Osteoblast (primary cell): Measurements from ENCODE around the gene IGF2R. TPM values are rescaled to one million over a fixed set of nuclear protein-coding genes. Genes with fewer than 3 reads are reported as not detected.

Experiments
- DNase-seq: peaks from one replicate; pipeline ENCODE4 v3.0.0; 2011; ENCODE audit warnings: low spot score, mixed read lengths; ENCODE audit not compliant: insufficient read length; ENCODE audit errors: missing footprints
- H2AFZ ChIP-seq: 2 replicates; pipeline ENCODE4 v1.6.0; 2011; ENCODE audit warnings: mild to moderate bottlenecking, low read length
- H3K27ac ChIP-seq: 2 replicates; pipeline ENCODE4 v1.5.1; 2011; ENCODE audit warnings: mild to moderate bottlenecking, low read depth, low read length, moderate library complexity
- H3K27me3 ChIP-seq: 2 replicates; pipeline ENCODE4 v1.6.0; 2012; ENCODE audit warnings: mild to moderate bottlenecking, control low read depth, inconsistent platforms, low read length, moderate library complexity; ENCODE audit not compliant: insufficient read depth
- H3K36me3 ChIP-seq: 2 replicates; pipeline ENCODE4 v1.5.1; 2011; ENCODE audit warnings: mild to moderate bottlenecking, low read length, control low read depth, moderate library complexity; ENCODE audit not compliant: insufficient read depth
- H3K4me1 ChIP-seq: 2 replicates; pipeline ENCODE4 v1.5.1; 2011; ENCODE audit warnings: mild to moderate bottlenecking, low read length, control low read depth, moderate library complexity; ENCODE audit not compliant: insufficient read depth
- H3K4me2 ChIP-seq: 2 replicates; pipeline ENCODE4 v1.6.0; 2011; ENCODE audit warnings: mild to moderate bottlenecking, low read length; ENCODE audit not compliant: insufficient read depth
- H3K4me3 ChIP-seq: fragments of 200-600 bp; sonication (generic); 3 replicates; pipeline ENCODE4 v1.5.1; 2012; ENCODE audit warnings: mild to moderate bottlenecking, low read length, inconsistent platforms; ENCODE audit not compliant: insufficient read depth
- H3K79me2 ChIP-seq: 2 replicates; pipeline ENCODE4 v1.6.0; 2012; ENCODE audit warnings: mild to moderate bottlenecking, low read length, control low read depth, inconsistent platforms; ENCODE audit not compliant: insufficient read depth
- H3K9me3 ChIP-seq: 2 replicates; pipeline ENCODE4 v1.5.1; 2011; ENCODE audit warnings: low read depth, low read length, control low read depth
- H4K20me1 ChIP-seq: 2 replicates; pipeline ENCODE4 v1.6.0; 2012; ENCODE audit warnings: mild to moderate bottlenecking, low read length, control low read depth; ENCODE audit not compliant: insufficient read depth
- CTCF ChIP-seq: IDR thresholded peaks from 2 replicates; pipeline ENCODE4 v1.5.1; 2011; ENCODE audit warnings: mild to moderate bottlenecking, low read depth, low read length, moderate library complexity; ENCODE audit errors: extremely low read depth
- total RNA-seq: library from RNA; depleted of rRNA; stranded (reverse); fragments of >200 nt; gene quantifications from 2 replicates; pipeline ENCODE4 v1.2.3, GENCODE V29; 2012

IGF2R gene
- total RNA-seq, 1 donor, result 174 TPM

DNA sequence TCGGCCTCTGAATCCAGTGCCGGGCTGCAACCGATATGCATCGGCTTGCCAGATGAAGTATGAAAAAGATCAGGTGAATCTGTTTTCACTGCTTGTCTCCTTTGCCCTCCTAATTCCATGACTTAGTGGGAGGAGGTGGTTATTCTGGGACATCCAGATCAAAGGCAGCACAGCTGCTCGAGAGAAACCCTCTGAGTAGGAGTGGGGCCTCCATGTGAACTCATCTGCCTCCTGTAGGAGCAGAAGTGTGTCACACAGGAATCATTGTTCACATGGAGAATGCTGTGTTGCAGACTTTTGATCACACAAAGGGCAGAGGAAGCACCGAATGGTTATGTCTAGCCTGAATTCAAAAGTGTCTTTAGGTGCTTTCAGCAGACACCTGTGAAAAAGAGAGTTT is 79.6 kb downstream of the IGF2R start:
- no peak overlapping the region for H3K4me3 ChIP-seq
- no peak overlapping the region for H3K27ac ChIP-seq
- peaks cover 1% of the 10 kb centered on the region for H4K20me1 ChIP-seq
- H3K36me3 ChIP-seq, result peaks cover 80% of the 10 kb centered on the region
- no peak for DNase-seq
- peaks cover 7% of the 10 kb centered on the region for H3K4me1 ChIP-seq
- no peak overlapping the region for H3K4me2 ChIP-seq
- H3K27me3 ChIP-seq, result no peaks in the 10 kb centered on the region
- peak; percentile 7 for TF ChIP-seq CTCF
- peaks cover 6% of the 10 kb centered on the region for H3K79me2 ChIP-seq
- no peaks in the 10 kb centered on the region for H3K9me3 ChIP-seq
- H2AFZ ChIP-seq, result no peak overlapping the region

DNA sequence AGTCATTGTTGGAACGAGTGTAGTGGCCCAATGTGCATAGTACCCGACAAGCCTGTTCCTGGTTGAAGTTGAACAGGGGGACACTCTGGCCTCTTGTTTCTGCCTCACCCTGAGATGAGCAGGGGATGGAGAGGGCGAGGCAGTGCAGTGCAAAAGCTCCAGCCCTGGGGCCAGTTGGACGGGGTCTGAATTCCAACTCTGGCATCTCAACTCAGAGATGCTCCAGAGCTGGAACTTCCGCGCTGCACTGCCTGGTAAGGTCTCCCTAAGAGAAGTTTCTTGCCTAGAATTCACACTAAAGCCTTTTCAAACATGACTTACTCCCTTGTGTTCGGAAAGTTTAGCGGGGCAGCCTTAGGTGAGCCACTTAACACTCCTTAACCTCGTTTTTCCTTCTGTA is 80.5 kb downstream of the IGF2R start:
- no peak overlapping the region for H2AFZ ChIP-seq
- H3K9me3 ChIP-seq, result no peaks in the 10 kb centered on the region
- no peak overlapping the region for H3K4me2 ChIP-seq
- no peaks in the 10 kb centered on the region for H3K27me3 ChIP-seq
- DNase-seq, result no peak
- peaks cover 1% of the 10 kb centered on the region for H4K20me1 ChIP-seq
- TF ChIP-seq CTCF, result no peak
- H3K79me2 ChIP-seq, result peaks cover 11% of the 10 kb centered on the region
- H3K36me3 ChIP-seq, result peaks cover 80% of the 10 kb centered on the region
- H3K4me1 ChIP-seq, result no peaks in the 10 kb centered on the region
- H3K4me3 ChIP-seq, result no peak overlapping the region
- no peak overlapping the region for H3K27ac ChIP-seq

DNA sequence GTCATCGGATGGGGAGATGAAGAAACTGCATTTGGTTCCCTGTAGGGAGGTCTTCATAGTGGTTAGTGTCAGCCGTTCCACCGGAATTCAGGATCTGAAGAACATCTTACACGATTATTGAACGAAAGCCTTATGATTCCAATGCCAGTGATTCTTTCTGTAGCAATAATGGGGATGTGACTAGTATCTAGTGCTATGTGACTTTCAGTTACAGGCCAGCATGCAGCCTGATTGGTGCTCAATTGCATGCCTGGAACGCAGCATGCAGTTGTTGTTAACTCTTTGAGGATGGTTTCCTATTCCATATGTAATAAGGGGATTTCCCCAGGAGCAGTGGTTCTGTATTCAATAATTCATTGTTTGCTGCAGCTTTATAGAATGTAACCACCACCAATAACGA is 81.1 kb downstream of the IGF2R start:
- no peak for TF ChIP-seq CTCF
- peaks cover 3% of the 10 kb centered on the region for H4K20me1 ChIP-seq
- DNase-seq, result no peak
- H3K79me2 ChIP-seq, result peaks cover 13% of the 10 kb centered on the region
- no peaks in the 10 kb centered on the region for H3K4me1 ChIP-seq
- no peaks in the 10 kb centered on the region for H3K9me3 ChIP-seq
- no peak overlapping the region for H3K4me3 ChIP-seq
- no peak overlapping the region for H2AFZ ChIP-seq
- H3K36me3 ChIP-seq, result peaks cover 78% of the 10 kb centered on the region
- H3K27ac ChIP-seq, result no peak overlapping the region
- H3K27me3 ChIP-seq, result no peaks in the 10 kb centered on the region
- H3K4me2 ChIP-seq, result no peak overlapping the region

DNA sequence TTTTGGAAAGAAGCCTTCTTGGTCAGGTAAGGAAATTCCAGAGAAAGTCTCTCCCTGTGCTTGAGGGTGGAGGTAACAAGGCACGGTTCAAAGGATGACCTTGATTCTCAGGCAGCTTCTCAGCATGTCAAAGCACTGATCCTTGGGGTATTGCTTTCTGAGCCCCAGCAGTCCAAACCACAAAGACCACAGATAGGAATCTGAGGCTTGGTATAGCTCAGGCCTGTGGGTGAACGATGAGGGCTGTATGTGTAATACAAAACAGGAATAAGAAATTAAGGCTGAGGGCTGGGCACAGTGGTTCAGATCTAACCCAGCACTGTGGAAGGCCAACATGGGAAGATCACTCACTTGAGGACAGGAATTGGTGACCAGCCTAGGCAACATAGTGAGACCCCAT is 82.5 kb downstream of the IGF2R start:
- Histone ChIP-seq H3K36me3 (peaks cover 78% of the 10 kb centered on the region), H3K27me3 (no peaks in the 10 kb centered on the region), H3K4me1 (no peaks in the 10 kb centered on the region), H3K79me2 (peaks cover 18% of the 10 kb centered on the region), H3K27ac (no peak overlapping the region), H3K9me3 (no peaks in the 10 kb centered on the region), H3K4me2 (no peak overlapping the region), H4K20me1 (peaks cover 3% of the 10 kb centered on the region), H2AFZ (no peak overlapping the region), H3K4me3 (no peak overlapping the region)
- DNase-seq, result no peak
- TF ChIP-seq CTCF, result no peak
